HCT116 (cell line): ENCODE measurements around the gene SLC30A3. TPM values are rescaled to one million over a fixed set of nuclear protein-coding genes. Genes with fewer than 3 reads are reported as not detected.

Source experiments
- ATAC-seq: fragments of 200-7000 bp; cut with Tn5 transposase; 2 replicates; pipeline ENCODE4 v1.9.1; 2020; ENCODE audit warnings: mild to moderate bottlenecking, moderate library complexity
- BruUV-seq: library from RNA; stranded (reverse); fragments of 400-500 nt; replicated peaks from 2 replicates; lab custom pipeline; 2021; lab: Mats Ljungman, UMichigan
- CTCF ChIA-PET: fragments of 300-600 bp; sonication (Branson Sonifier 250); formaldehyde crosslinking; loops from one replicate; lab custom pipeline; 2021; ENCODE audit warnings: antibody characterized with exemption; lab: Charles Lee
- POLR2A ChIA-PET: fragments of 300-600, 350-600 bp; sonication (Branson Sonifier 250); formaldehyde crosslinking; loops from one replicate; lab custom pipeline; 2021; ENCODE audit warnings: antibody characterized with exemption; lab: Charles Lee
- RAD21 ChIA-PET, 2 experiments: fragments of 300-600 bp; sonication (Branson Sonifier 250); formaldehyde crosslinking; loops; one replicate each; lab custom pipeline; 2023; ENCODE audit warnings: low total read pairs in 2 of 2; ENCODE audit not compliant: uncharacterized antibody in 2 of 2, unreplicated experiment in 2 of 2, low non-redundant PET in 1 of 2; lab: Charles Lee
- DNase-seq: peaks from one replicate; pipeline ENCODE4 v3.0.0-alpha.2; 2010; ENCODE audit warnings: low read depth, low spot score
- H2AFZ ChIP-seq: fragments of 200-600 bp; shearing (Covaris generic), sonication (generic); 2 replicates; pipeline ENCODE4 v1.6.1; 2017; ENCODE audit warnings: low read depth, mixed run types, mixed read lengths, antibody characterized with exemption, low read length; ENCODE audit not compliant: poor library complexity, severe bottlenecking
- H3K27ac ChIP-seq: 2 replicates; pipeline ENCODE4 v1.5.1; 2012; ENCODE audit warnings: low read depth, low read length
- H3K27me3 ChIP-seq: fragments of 200-600 bp; sonication (generic); 2 replicates; pipeline ENCODE4 v1.6.1; 2016; ENCODE audit warnings: mixed run types, low read length, mixed read lengths; ENCODE audit not compliant: insufficient read depth
- H3K36me3 ChIP-seq, 2 experiments: fragments of 200-500 bp in 1 of 2; fragments of 200-600 bp in 1 of 2; sonication (Bioruptor generic) in 1 of 2; sonication (generic) in 1 of 2; 2 replicates each; pipeline versions ENCODE4 v1.5.1 to v1.6.1; 2014 to 2016; ENCODE audit warnings: low read length in 2 of 2, inconsistent platforms in 1 of 2, mixed read lengths in 1 of 2, mixed run types in 1 of 2; ENCODE audit not compliant: insufficient read depth in 2 of 2, control insufficient read depth in 1 of 2
- H3K4me1 ChIP-seq, 2 experiments: fragments of 200-600 bp in 1 of 2; sonication (generic) in 1 of 2; 2 replicates each; pipeline versions ENCODE4 v1.5.1 to v1.6.1; 2012 to 2017; ENCODE audit warnings: low read length in 2 of 2, inconsistent platforms in 1 of 2, mild to moderate bottlenecking in 1 of 2, mixed read lengths in 1 of 2, mixed run types in 1 of 2, moderate library complexity in 1 of 2; ENCODE audit not compliant: insufficient read depth in 2 of 2, control insufficient read depth in 1 of 2
- H3K4me2 ChIP-seq: fragments of 200-600 bp; sonication (generic); 2 replicates; pipeline ENCODE4 v1.6.1; 2017; ENCODE audit warnings: mixed run types, low read length, mixed read lengths
- H3K4me3 ChIP-seq, 2 experiments: fragments of 200-600 bp in 1 of 2; sonication (generic) in 1 of 2; replicated peaks in 1 of 2; 2 replicates each; pipeline ENCODE4 v1.5.1; 2011 to 2016; ENCODE audit warnings: low read length in 2 of 2, control low read depth in 1 of 2, low read depth in 1 of 2, mild to moderate bottlenecking in 1 of 2, mixed read lengths in 1 of 2, mixed run types in 1 of 2
- H3K79me2 ChIP-seq: fragments of 200-600 bp; sonication (generic); 2 replicates; pipeline ENCODE4 v1.6.1; 2017; ENCODE audit warnings: mild to moderate bottlenecking, mixed run types, low read length, moderate library complexity, mixed read lengths; ENCODE audit not compliant: insufficient read depth
- H3K9ac ChIP-seq: fragments of 200-600 bp; sonication (generic); 2 replicates; pipeline ENCODE4 v1.6.1; 2016; ENCODE audit warnings: low read length, mixed read lengths
- H3K9me2 ChIP-seq: fragments of 200-600 bp; sonication (generic), shearing (Covaris generic); 2 replicates; pipeline ENCODE4 v1.6.1; 2017; ENCODE audit warnings: mixed run types, mild to moderate bottlenecking, moderate library complexity; ENCODE audit not compliant: insufficient read depth
- H3K9me3 ChIP-seq, 2 experiments: fragments of 200-500 bp in 1 of 2; fragments of 200-600 bp in 1 of 2; sonication (Bioruptor generic) in 1 of 2; sonication (generic) in 1 of 2; 2 replicates each; pipeline ENCODE4 v1.6.1; 2014 to 2017; ENCODE audit warnings: low read length in 2 of 2, mixed read lengths in 2 of 2, inconsistent platforms in 1 of 2, low read depth in 1 of 2, mild to moderate bottlenecking in 1 of 2, mixed run types in 1 of 2, moderate library complexity in 1 of 2; ENCODE audit not compliant: control insufficient read depth in 1 of 2, insufficient read depth in 1 of 2
- H4K20me1 ChIP-seq: fragments of 200-600 bp; sonication (generic), shearing (Covaris generic); 2 replicates; pipeline ENCODE4 v1.6.1; 2017; ENCODE audit warnings: mixed run types, mild to moderate bottlenecking, moderate library complexity; ENCODE audit not compliant: insufficient read depth
- CBX3 ChIP-seq: IDR thresholded peaks from 2 replicates; pipeline ENCODE4 v1.6.1; 2012; ENCODE audit warnings: low read depth
- CEBPB ChIP-seq: IDR thresholded peaks from 2 replicates; pipeline ENCODE4 v1.6.1; 2012; ENCODE audit warnings: low read depth
- EGR1 ChIP-seq: IDR thresholded peaks from 2 replicates; pipeline ENCODE4 v1.6.1; 2012; ENCODE audit warnings: low read depth
- EZH2 ChIP-seq: fragments of 200-600 bp; sonication (generic); IDR thresholded peaks from 2 replicates; pipeline ENCODE4 v1.6.1; 2017; ENCODE audit warnings: antibody characterized with exemption, mixed run types
- FOSL1 ChIP-seq: IDR thresholded peaks from 2 replicates; pipeline ENCODE4 v1.6.1; 2012; ENCODE audit warnings: low read depth
- JUND ChIP-seq: IDR thresholded peaks from 2 replicates; pipeline ENCODE4 v1.6.1; 2012
- POLR2A ChIP-seq: IDR thresholded peaks from 2 replicates; pipeline ENCODE4 v1.7.0; 2011; ENCODE audit warnings: borderline replicate concordance; ENCODE audit not compliant: insufficient read depth, insufficient read length; ENCODE audit errors: extremely low read depth
- RAD21 ChIP-seq: IDR thresholded peaks from 2 replicates; pipeline ENCODE4 v1.6.1; 2012; ENCODE audit warnings: low read depth, mild to moderate bottlenecking
- SIN3A ChIP-seq: IDR thresholded peaks from 2 replicates; pipeline ENCODE4 v1.6.1; 2012; ENCODE audit warnings: low read depth
- TCF7L2 ChIP-seq: IDR thresholded peaks from 2 replicates; pipeline ENCODE4 v1.7.0; 2011; ENCODE audit warnings: borderline replicate concordance, inconsistent platforms; ENCODE audit not compliant: insufficient read depth, insufficient read length; ENCODE audit errors: extremely low read depth
- YY1 ChIP-seq: IDR thresholded peaks from 2 replicates; pipeline ENCODE4 v1.6.1; 2011; ENCODE audit warnings: low read length, low read depth, moderate library complexity, mild to moderate bottlenecking; ENCODE audit not compliant: insufficient replicate concordance; ENCODE audit errors: extremely low read depth
- intact Hi-C: fragments of 100-400 bp; cut with micrococcal nuclease; formaldehyde crosslinking; loops from 2 replicates; pipeline ENCODE4 v1.10.0; 2022
- total RNA-seq: library from RNA; stranded (reverse); gene quantifications from one replicate; pipeline ENCODE4 v1.2.1, GENCODE V29; 2021; ENCODE audit not compliant: unreplicated experiment
- TF ChIP-seq, protein P1 (sequence below): IDR thresholded peaks from 2 replicates; pipeline ENCODE4 v1.6.1; 2012
- TF ChIP-seq, protein P2 (sequence below): IDR thresholded peaks from 2 replicates; pipeline ENCODE4 v1.6.1; 2011; ENCODE audit warnings: mild to moderate bottlenecking, low read length, moderate library complexity; ENCODE audit not compliant: insufficient replicate concordance; ENCODE audit errors: extremely low read depth

The SLC30A3 gene
- total RNA-seq, 1 experiment from 2014 or later = 20.5 TPM

DNA sequence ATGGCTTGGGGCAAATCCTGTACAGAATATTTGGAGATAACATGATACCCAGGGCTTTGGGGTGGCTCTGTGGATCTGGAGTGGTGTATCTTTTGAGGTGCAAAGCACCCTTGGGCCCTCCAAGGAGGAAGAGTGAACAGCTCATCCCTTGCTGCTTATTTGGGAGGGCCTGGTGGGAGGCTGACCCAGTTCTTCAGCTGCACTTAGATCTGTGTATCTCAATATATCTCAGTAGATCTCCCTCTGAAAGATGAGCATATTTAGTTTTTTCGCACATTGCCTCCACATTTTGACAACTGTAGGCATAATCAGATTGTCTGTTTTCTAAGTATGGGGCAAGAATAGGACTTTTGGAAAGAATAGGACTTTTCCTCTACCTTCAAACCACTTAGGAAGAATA lies 22.1 kb upstream of the SLC30A3 start:
- ChIA-PET POLR2A (no interaction called here), CTCF (interaction anchor here (0.8 kb wide), 1 partner anchor 18 kb away, joined by 3 read pairs; no protein-coding TSS in a partner anchor), RAD21 (no interaction called here)
- TF ChIP-seq JUND = no peak
- TF ChIP-seq, protein P1, sequence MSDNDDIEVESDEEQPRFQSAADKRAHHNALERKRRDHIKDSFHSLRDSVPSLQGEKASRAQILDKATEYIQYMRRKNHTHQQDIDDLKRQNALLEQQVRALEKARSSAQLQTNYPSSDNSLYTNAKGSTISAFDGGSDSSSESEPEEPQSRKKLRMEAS = no peak
- ATAC-seq (no peak), DNase-seq (no peak)
- Histone ChIP-seq H3K4me2 (no peak overlapping the region), H3K36me3 (no peaks in the 10 kb centered on the region), H3K4me1 (peaks cover 2 to 22% of the 10 kb centered on the region in 2 experiments), H3K27ac (no peak overlapping the region), H3K27me3 (no peaks in the 10 kb centered on the region), H3K4me3 (no peak overlapping the region), H3K79me2 (no peaks in the 10 kb centered on the region), H2AFZ (no peak overlapping the region), H3K9me2 (no peaks in the 10 kb centered on the region), H3K9ac (no peak overlapping the region), H3K9me3 (no peaks in the 10 kb centered on the region), H4K20me1 (no peaks in the 10 kb centered on the region)
- intact Hi-C loops = loop anchor here (5.0 kb wide), 1 partner anchor 318 kb away; no protein-coding TSS in a partner anchor
- no TSS peak for BruUV-seq

DNA sequence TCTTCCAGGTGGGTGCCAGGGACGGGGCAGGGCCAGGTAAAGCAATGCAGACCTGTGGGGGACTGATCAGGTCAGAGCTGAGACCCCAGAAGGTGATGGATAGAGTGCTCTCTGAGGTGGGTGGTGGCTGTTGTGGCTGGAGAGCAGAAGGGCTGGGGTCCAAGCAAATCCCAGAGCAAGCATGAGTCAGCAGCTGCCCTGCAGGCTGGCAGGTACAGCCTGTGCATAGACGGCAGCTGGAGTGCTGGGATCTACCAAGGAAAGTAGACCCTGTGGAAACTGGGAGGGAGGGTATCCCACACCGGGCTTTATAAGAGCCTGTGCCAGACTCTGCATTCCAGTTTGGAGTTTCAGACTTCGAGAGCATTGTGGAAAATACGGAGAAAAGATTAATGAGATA lies 20.0 kb upstream of the SLC30A3 start:
- peaks cover 2 to 28% of the 10 kb centered on the region in 2 experiments for H3K4me1 ChIP-seq
- CTCF ChIA-PET = interaction anchor here (1.2 to 5.6 kb wide), 3 partner anchors 10 to 183 kb away, joined by 3 to 50 read pairs (median 12); no protein-coding TSS in a partner anchor
- H2AFZ ChIP-seq = no peak overlapping the region
- no peaks in the 10 kb centered on the region for H4K20me1 ChIP-seq
- TF ChIP-seq, protein P2, sequence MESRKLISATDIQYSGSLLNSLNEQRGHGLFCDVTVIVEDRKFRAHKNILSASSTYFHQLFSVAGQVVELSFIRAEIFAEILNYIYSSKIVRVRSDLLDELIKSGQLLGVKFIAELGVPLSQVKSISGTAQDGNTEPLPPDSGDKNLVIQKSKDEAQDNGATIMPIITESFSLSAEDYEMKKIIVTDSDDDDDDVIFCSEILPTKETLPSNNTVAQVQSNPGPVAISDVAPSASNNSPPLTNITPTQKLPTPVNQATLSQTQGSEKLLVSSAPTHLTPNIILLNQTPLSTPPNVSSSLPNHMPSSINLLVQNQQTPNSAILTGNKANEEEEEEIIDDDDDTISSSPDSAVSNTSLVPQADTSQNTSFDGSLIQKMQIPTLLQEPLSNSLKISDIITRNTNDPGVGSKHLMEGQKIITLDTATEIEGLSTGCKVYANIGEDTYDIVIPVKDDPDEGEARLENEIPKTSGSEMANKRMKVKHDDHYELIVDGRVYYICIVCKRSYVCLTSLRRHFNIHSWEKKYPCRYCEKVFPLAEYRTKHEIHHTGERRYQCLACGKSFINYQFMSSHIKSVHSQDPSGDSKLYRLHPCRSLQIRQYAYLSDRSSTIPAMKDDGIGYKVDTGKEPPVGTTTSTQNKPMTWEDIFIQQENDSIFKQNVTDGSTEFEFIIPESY = no peak
- no peak for TF ChIP-seq YY1
- TF ChIP-seq RAD21 = no peak
- no peak for TF ChIP-seq FOSL1
- no peak for TF ChIP-seq SIN3A
- no peak for TF ChIP-seq POLR2A
- TF ChIP-seq TCF7L2 = no peak
- TF ChIP-seq EZH2 = no peak
- no peak for TF ChIP-seq JUND
- no peak for TF ChIP-seq EGR1
- TF ChIP-seq CEBPB = no peak
- no peak for TF ChIP-seq CBX3
- TF ChIP-seq, protein P1 = no peak
- POLR2A ChIA-PET = interaction anchor here (2.3 kb wide), 1 partner anchor 10 kb away, joined by 8 read pairs; no protein-coding TSS in a partner anchor
- no TSS peak for BruUV-seq
- intact Hi-C loops = loop anchor here (5.0 kb wide), 1 partner anchor 316 kb away; no protein-coding TSS in a partner anchor
- no peak; the same call in 1 of the 2 replicates for ATAC-seq
- H3K79me2 ChIP-seq = no peaks in the 10 kb centered on the region
- no peak overlapping the region for H3K4me3 ChIP-seq
- no peaks in the 10 kb centered on the region for H3K36me3 ChIP-seq
- no peaks in the 10 kb centered on the region for H3K27me3 ChIP-seq
- H3K27ac ChIP-seq = no peak overlapping the region
- RAD21 ChIA-PET = no interaction called here
- DNase-seq = no peak
- H3K9me2 ChIP-seq = no peaks in the 10 kb centered on the region
- H3K9me3 ChIP-seq = no peaks in the 10 kb centered on the region
- peak overlapping the region; percentile 34 for H3K4me2 ChIP-seq
- no peak overlapping the region for H3K9ac ChIP-seq
